Renal pelvis (tissue), 4 donors: ENCODE data around the gene FAM219A. TPM values are rescaled to one million over a fixed set of nuclear protein-coding genes. Genes with fewer than 3 reads are reported as not detected.
"Not testable (repeated sequence)": the region's sequence is repeated elsewhere in the genome, so short reads cannot be mapped to it uniquely, and the experiment has no call there.

Source experiments
- DNase-seq: peaks from one replicate; pipeline ENCODE4 v3.0.0-alpha.2; 2013
- polyA plus RNA-seq, 3 donors: library from polyadenylated mRNA; unstranded; fragments of 120-200 nt; gene quantifications; one replicate each; pipeline ENCODE4 v1.2.1, GENCODE V29; 2013; ENCODE audit not compliant: insufficient read length in 3 of 3

Gene FAM219A
- polyA plus RNA-seq, 3 donors: 13.3 to 15.6 (median 14.1) TPM

GRCh38 chr9:34490360-34490759 lies 32.0 kb upstream of the FAM219A start:
- DNase-seq: no peak

DNA sequence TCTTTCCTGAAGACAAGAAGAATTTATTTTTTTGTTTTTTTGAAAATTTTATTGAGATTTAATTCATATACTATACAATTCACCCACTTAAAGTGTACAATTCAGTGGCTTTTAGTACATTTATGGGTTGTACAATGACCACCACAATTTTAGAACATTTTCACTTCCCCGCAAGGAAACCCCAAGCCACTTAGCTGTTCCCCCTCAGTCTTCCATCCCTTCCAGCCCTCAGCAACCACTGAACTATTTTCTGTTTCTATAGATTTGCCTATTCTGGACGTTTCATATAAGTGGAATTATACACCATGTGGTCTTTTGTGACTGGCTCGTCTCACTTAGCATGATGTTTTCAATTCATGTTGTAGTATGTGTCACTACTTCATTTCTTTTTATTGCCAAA lies 28.2 kb upstream of the FAM219A start:
- DNase-seq: no peak

DNA sequence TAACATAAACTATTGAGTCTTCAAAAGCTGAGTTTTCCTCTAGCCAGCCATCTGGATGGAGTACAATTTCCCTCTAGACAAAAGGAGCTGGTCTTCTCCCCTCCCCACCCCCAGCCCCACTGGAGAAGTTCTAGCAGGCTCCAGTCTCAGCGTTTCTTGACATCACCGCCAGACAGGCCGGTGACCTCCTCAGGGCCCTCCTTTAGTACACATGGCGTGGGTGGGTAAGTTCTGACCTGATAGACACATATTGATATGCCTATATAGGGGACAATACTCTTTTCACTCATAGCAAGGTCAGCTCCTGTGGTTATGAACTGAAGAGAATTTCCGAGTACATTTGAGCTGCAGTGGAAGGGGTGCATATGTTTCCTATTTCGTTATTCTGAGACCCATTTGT lies 27.5 kb upstream of the FAM219A start:
- DNase-seq: no peak

DNA sequence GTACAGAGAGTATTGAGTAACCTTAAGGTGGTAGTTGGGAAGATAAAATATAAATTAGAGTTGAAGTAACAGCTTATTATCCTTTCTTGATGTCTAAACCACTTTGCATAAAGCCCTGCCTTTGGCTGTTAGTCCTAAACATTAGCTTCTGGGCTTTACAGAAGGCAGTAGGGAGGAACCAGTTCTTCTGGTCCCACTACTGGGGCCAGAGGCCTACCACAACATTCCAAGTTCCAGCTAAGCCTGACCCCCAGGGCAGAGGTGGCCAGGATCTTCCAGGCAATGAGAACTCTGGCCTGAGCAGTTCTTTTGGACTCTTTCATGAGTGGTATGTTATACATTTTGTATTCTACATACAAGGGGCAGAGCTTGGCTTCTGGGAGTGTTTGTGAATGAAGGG lies 26.3 kb upstream of the FAM219A start:
- no peak for DNase-seq

DNA sequence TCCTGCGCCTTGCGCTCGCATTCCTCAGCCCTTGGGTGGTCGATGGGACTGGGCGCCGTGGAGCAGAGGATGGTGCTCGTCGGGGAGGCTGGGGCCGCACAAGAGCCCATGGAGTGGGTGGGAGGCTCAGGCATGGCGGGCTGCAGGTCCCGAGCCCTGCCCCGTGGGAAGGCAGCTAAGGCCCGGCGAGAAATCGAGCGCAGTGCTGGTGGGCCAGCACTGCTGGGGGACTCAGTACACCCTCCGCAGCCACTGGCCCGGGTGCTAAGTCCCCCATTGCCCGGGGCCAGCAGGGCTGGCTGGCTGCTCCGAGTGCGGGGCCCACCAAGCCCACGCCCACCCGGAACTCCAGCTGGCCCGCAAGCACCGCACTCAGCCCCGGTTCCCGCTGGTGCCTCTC lies 24.4 kb upstream of the FAM219A start:
- DNase-seq: not testable (repeated sequence)

GRCh38 chr9:34481620-34482019 lies 23.2 kb upstream of the FAM219A start:
- DNase-seq: not testable (repeated sequence)

GRCh38 chr9:34479431-34479866 lies 21.1 kb upstream of the FAM219A start:
- DNase-seq: no peak

- no peak for DNase-seq
Measured at GRCh38 chr9:34477541-34477940, 19.2 kb upstream of the FAM219A start.

- DNase-seq: no peak
Measured at GRCh38 chr9:34475097-34475496, 16.7 kb upstream of the FAM219A start.

DNA sequence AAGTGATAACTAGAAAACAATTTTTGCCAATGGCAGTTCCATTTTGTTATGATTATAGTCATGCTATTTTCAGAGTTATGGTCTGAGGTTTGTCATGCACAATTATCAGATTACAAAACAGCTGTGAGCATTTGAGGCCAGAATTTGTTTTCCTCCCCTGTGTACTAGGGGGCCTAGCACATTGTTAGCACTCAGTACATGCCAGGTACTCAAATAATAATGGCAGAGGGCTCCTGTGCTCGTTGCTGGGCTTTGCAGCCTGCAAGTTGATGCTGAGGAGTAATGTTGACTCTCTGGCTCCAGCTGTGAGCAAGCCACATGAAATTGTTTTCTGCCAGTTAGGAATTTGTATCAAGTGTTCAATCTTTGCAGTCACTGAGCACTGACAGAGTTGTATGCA lies 7.1 kb upstream of the FAM219A start:
- no peak for DNase-seq

- DNase-seq: no peak
Measured at GRCh38 chr9:34464571-34464970, 6.2 kb upstream of the FAM219A start.

DNA sequence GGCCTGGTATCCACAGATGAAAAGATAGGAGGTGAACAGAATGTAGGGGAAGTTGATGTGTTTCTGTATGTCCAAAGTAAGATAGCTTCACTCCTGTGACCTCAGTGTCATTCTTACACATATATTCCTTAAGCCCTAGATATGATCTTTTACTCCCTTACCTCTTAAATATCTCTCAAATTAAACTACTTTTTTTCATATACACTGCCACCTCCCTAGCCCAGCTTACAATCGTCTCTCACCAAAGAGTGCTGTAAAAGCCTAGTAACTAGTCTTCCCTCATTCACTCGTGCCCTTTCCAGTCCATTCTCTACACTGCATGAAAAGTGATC lies 5.5 kb upstream of the FAM219A start:
- no peak for DNase-seq

DNA sequence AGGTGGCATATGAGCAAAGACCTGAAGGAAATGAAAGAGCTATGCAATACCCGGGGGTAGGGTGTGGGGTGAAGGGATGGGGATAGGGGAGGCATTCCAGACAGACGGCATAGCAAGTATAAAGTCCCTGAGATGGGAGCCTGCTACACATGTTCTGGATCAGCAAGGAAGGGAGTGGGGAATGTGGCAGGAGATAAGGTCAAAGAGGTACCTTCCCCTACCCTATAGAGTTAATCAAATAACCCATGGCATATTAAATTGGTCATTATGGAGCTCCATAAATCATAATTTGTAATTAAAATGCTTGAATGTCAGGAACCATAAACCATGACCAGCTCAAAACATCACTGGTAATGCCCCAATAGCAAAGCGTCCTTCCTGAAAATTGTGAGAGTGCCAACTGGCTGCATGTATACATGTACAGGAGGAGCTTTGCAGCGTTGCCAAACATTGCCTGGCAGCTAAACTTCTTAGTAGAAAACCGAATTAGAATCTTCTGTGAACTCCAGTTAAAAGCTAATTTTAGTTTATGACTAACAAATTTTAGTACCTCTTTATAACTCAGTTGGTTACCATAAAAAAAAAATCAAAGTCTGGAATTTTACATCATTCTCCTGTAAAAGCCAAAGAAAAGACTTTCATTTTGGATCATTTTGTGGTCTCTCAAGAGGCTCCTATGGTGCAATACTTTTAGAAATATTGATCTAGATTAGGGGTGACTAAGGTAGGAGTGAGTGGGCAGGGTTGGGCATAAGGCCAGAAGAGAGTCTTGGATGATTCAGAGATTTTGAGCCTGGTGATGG lies 4.9 kb upstream of the FAM219A start:
- DNase-seq: no peak

DNA sequence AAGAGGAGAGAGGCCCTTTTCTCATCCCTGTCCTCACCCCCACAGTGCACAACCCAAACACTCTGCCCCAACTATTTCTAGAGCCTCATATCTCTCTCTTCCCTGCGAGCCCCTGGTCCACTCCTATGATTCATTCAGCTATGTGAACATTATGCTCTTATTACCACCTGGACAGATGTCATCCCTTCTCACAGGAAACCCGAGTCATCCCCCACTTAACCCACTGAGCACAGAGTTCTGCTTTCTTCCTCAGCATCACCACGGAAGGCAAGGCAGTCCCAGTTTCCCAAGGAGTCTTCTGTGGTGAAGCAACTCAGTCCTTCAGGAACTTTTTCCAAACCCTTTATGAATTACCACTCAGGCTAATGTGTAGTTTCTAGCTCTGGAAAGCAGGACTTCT lies 1.6 kb upstream of the FAM219A start:
- DNase-seq: no peak

- no peak for DNase-seq
Measured at GRCh38 chr9:34459356-34459755, 986 bp upstream of the FAM219A start.

GRCh38 chr9:34458959-34459340 lies 580 bp upstream of the FAM219A start:
- no peak for DNase-seq

- DNase-seq: peak; percentile 62
Measured at GRCh38 chr9:34457266-34458012, 931 bp downstream of the FAM219A start.

DNA sequence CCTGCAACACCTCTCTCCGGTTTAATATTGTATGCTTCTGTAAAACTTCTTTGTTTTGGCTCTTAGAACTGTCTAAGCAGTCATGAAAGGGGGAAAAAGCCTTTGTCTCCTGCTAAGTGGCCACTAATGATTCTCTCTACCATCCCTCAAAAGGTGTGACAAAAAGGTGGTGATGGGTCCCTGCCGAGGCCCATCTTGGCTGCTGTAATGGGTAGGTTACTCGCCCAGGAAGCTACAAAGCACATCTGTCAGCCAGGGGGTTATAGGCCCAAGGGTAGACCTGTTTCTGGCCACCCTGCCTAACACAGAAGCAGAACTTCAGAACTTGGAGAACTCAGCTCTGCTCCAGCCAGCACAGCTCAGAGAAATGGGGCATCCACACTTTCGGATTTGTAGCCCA lies 1.6 kb downstream of the FAM219A start:
- DNase-seq: no peak

GRCh38 chr9:34456151-34456550 lies 2.2 kb downstream of the FAM219A start:
- DNase-seq: no peak

DNA sequence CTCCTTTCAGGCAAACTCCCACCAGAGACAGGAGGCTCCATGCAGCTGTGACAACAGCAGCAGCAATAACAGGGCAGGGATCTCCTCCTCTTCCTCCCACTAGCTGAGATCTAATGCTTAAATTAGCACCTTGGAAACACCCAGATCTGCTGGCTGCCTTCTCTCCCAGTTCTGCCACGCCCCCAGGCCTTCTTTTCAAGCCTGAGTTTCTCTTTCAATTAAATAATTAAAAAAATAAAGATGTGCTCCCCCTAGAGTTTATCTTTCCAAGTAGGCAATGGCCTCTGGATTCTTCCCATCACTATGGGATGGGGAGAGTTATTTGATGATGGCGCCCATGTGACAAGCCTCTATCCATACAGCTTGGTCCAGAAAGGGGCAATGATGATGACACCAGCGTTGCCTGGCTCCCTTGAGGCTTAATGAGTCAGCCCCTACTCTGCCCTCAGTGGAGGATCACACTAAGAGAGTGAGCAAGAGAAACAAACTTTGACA lies 3.8 kb downstream of the FAM219A start:
- no peak for DNase-seq

- DNase-seq: no peak
Measured at GRCh38 chr9:34452568-34452967, 5.8 kb downstream of the FAM219A start.

- DNase-seq: no peak
Measured at GRCh38 chr9:34451545-34451944, 6.8 kb downstream of the FAM219A start.

GRCh38 chr9:34451135-34451534 lies 7.2 kb downstream of the FAM219A start:
- no peak for DNase-seq
